GM12891 (cell line): ENCODE measurements around the gene STON2.

Experiments used
- POLR2A ChIP-seq: IDR thresholded peaks from 2 replicates; pipeline ENCODE4 v1.6.1; 2011; ENCODE audit warnings: low read depth, low read length, control low read depth
- POLR2AphosphoS5 ChIP-seq: IDR thresholded peaks from 2 replicates; pipeline ENCODE4 v1.6.1; 2011; ENCODE audit warnings: low read depth, low read length, control low read depth
- TAF1 ChIP-seq: IDR thresholded peaks from 2 replicates; pipeline ENCODE4 v1.6.1; 2011; ENCODE audit warnings: low read depth, low read length, control low read depth

GRCh38 chr14:81310606-81311005 lies 89.5 kb downstream of the STON2 start:
- TF ChIP-seq POLR2A (no peak), TAF1 (no peak), POLR2AphosphoS5 (no peak)
